HepG2 (cell line): ENCODE results near the gene RASSF6. TPM values are rescaled to one million over a fixed set of nuclear protein-coding genes. Genes with fewer than 3 reads are reported as not detected.

Source experiments
- AHDC1 ChIP-seq: sonication (generic); formaldehyde crosslinking; IDR thresholded peaks from 2 replicates; pipeline ENCODE4 v1.5.1; 2020; ENCODE audit warnings: mild to moderate bottlenecking, missing genetic modification reagents, borderline replicate concordance
- DMTF1 ChIP-seq: sonication (generic); formaldehyde crosslinking; IDR thresholded peaks from 2 replicates; pipeline ENCODE4 v1.4.0; 2020; ENCODE audit warnings: mild to moderate bottlenecking, missing genetic modification reagents
- EP300 ChIP-seq, 3 experiments: sonication (generic) in 1 of 3; formaldehyde crosslinking in 1 of 3; IDR thresholded peaks; 2 replicates each; pipeline versions ENCODE4 v1.5.1 to v1.6.1; 2011 to 2020; ENCODE audit warnings: low read depth in 2 of 3, low read length in 2 of 3, borderline replicate concordance in 1 of 3, improper control_type of control experiment in 1 of 3, mild to moderate bottlenecking in 1 of 3, missing genetic modification reagents in 1 of 3, moderate library complexity in 1 of 3
- GATAD2A ChIP-seq: IDR thresholded peaks from 2 replicates; pipeline ENCODE4 v1.6.1; 2016
- KMT2A ChIP-seq: sonication (generic); formaldehyde crosslinking; IDR thresholded peaks from 2 replicates; pipeline ENCODE4 v1.4.0; 2020; ENCODE audit warnings: missing genetic modification reagents
- NFKB2 ChIP-seq: sonication (generic); formaldehyde crosslinking; IDR thresholded peaks from 2 replicates; pipeline ENCODE4 v1.4.0; 2020; ENCODE audit warnings: missing genetic modification reagents, borderline replicate concordance
- NPAS2 ChIP-seq: sonication (generic); formaldehyde crosslinking; IDR thresholded peaks from 2 replicates; pipeline ENCODE4 v1.8.0; 2022; ENCODE audit warnings: mild to moderate bottlenecking, missing genetic modification reagents, borderline replicate concordance
- PCBP2 ChIP-seq: fragments of 200-400 bp; formaldehyde crosslinking; optimal IDR thresholded peaks from 2 replicates; pipeline ENCODE3; 2018; ENCODE audit warnings: low read length, low read depth; ENCODE audit not compliant: poor library complexity, severe bottlenecking
- SOX13 ChIP-seq, 3 experiments: fragments of 450-650 bp in 1 of 3; sonication (generic) in 1 of 3; formaldehyde crosslinking in 1 of 3; IDR thresholded peaks in 2 of 3; conservative IDR thresholded peaks in 1 of 3; 2 replicates each; pipeline versions ENCODE4 v1.5.0 to v1.6.1; 2016 to 2020; ENCODE audit warnings: antibody characterized with exemption in 1 of 3, mild to moderate bottlenecking in 1 of 3, missing compliant biosample characterization in 1 of 3, missing genetic modification reagents in 1 of 3, moderate library complexity in 1 of 3
- SOX5 ChIP-seq: IDR thresholded peaks from 2 replicates; pipeline ENCODE4 v1.6.1; 2016; ENCODE audit warnings: borderline replicate concordance
- TCF7 ChIP-seq: sonication (generic); IDR thresholded peaks from 2 replicates; pipeline ENCODE4 v1.6.1; 2016; ENCODE audit warnings: antibody characterized with exemption, low read depth
- ZBTB20 ChIP-seq: sonication (generic); formaldehyde crosslinking; IDR thresholded peaks from 2 replicates; pipeline ENCODE4 v1.8.1; 2023; ENCODE audit warnings: missing genetic modification reagents, low read depth, mild to moderate bottlenecking, borderline replicate concordance
- ZNF513 ChIP-seq: sonication (generic); formaldehyde crosslinking; conservative IDR thresholded peaks from 2 replicates; pipeline ENCODE4 v1.5.0; 2020; ENCODE audit warnings: missing genetic modification reagents
- ZNF710 ChIP-seq: sonication (generic); formaldehyde crosslinking; IDR thresholded peaks from 2 replicates; pipeline ENCODE4 v1.5.0; 2020; ENCODE audit warnings: mild to moderate bottlenecking, missing genetic modification reagents, borderline replicate concordance
- polyA plus RNA-seq, 8 experiments: library from polyadenylated mRNA; depleted of rRNA in 3 of 8; stranded (reverse) in 7 of 8; unstranded in 1 of 8; fragments of >200 nt; fragmentation: Illumina TruSeq in 4 of 8; extraction: Trizol in 4 of 8; gene quantifications; 2 replicates each; pipeline versions ENCODE4 v1.2.1 to v1.2.3, GENCODE V29; 2011 to 2016; ENCODE audit warnings: low read depth in 4 of 8, missing spikeins in 1 of 8, mixed read lengths in 1 of 8; ENCODE audit not compliant: insufficient read depth in 1 of 8
- total RNA-seq, 5 experiments: library from RNA; depleted of rRNA; stranded (reverse); fragments of >200 nt; fragmentation: Illumina TruSeq; extraction: Trizol; gene quantifications; 2 replicates each; pipeline ENCODE4 v1.2.3, GENCODE V29; 2016; ENCODE audit warnings: low read depth in 1 of 5

Gene RASSF6
- total and polyA plus RNA-seq, 2 of the 13 experiments (the other 11 are each of a cell fraction or from before 2014, with no cell fraction given), result 0.03 to 0.11 TPM

GRCh38 chr4:73607375-73608033 lies 12.7 kb downstream of the RASSF6 start (continued):
- TF ChIP-seq PCBP2, result peak; percentile 88
- peak; percentile 57; the same call in 1 of the 2 replicates for TF ChIP-seq GATAD2A
- no peak for TF ChIP-seq NFKB2 (CRISPR knock-in tag)
- no peak for TF ChIP-seq ZBTB20 (CRISPR knock-in tag)
- no peak for TF ChIP-seq TCF7
- no peak for TF ChIP-seq ZNF513
- no peak for TF ChIP-seq ZNF710 (CRISPR knock-in tag)
- 0 out of 2 replicates have a peak, but pooled peaks have one; percentile 18 for TF ChIP-seq SOX5 (CRISPR knock-in tag)
- TF ChIP-seq NPAS2, result no peak
- TF ChIP-seq DMTF1, result no peak
- TF ChIP-seq KMT2A, result no peak
- peak in 1 of 2 experiments; percentile 41; a peak in 1 of 4 replicates for TF ChIP-seq EP300 (IDR thresholded peaks at IDR 0.05; ENCODE audit: low read depth in 2 of 2, low read length in 2 of 2)
- no peak for TF ChIP-seq EP300 (CRISPR knock-in tag; IDR thresholded peaks at IDR 0.05; ENCODE audit: borderline replicate concordance)
- TF ChIP-seq AHDC1 (CRISPR knock-in tag), result no peak
- TF ChIP-seq SOX13 (IDR thresholded peaks at IDR 0.05), result no peak
- TF ChIP-seq SOX13 (CRISPR knock-in tag; conservative IDR thresholded peaks at IDR 0.05 in 1 of 2, IDR thresholded peaks at IDR 0.05 in 1 of 2), result peak in 1 of 2 experiments; percentile 48; a peak in 2 of 4 replicates
